Kidney (tissue), 14 donors: Measurements from ENCODE around the gene FBXO42. TPM values are rescaled to one million over a fixed set of nuclear protein-coding genes. Genes with fewer than 3 reads are reported as not detected.

Experiments used
- DNase-seq, 5 donors: peaks; one replicate each; pipeline ENCODE4 v3.0.0-alpha.2; 2013 to 2020
- FAIRE-seq: peaks from 2 replicates; lab custom pipeline; 2012; peaks lifted over from hg19 to GRCh38; lab: Jason Lieb, UNC
- H3K27ac ChIP-seq, 2 donors: one replicate each; pipeline ENCODE4 v1.7.0; 2013; ENCODE audit warnings: low read depth in 2 of 2, low read length in 2 of 2, inconsistent platforms in 1 of 2
- H3K27me3 ChIP-seq: one replicate; pipeline ENCODE4 v1.7.1; 2013; ENCODE audit warnings: low read length, inconsistent platforms; ENCODE audit not compliant: control insufficient read depth, insufficient read depth
- H3K36me3 ChIP-seq, 3 donors: one replicate each; pipeline versions ENCODE4 v1.7.0 to v1.7.1; 2013; ENCODE audit warnings: low read length in 3 of 3, control low read depth in 1 of 3, inconsistent platforms in 1 of 3; ENCODE audit not compliant: insufficient read depth in 3 of 3, control insufficient read depth in 2 of 3
- H3K4me1 ChIP-seq, 3 donors: one replicate each; pipeline versions ENCODE4 v1.7.0 to v1.7.1; 2013; ENCODE audit warnings: low read length in 3 of 3, inconsistent platforms in 1 of 3, low read depth in 1 of 3; ENCODE audit not compliant: control insufficient read depth in 2 of 3, insufficient read depth in 2 of 3
- H3K4me3 ChIP-seq, 3 donors: one replicate each; pipeline versions ENCODE4 v1.7.0 to v1.8.1; 2013; ENCODE audit warnings: low read length in 3 of 3, control low read depth in 1 of 3, inconsistent platforms in 1 of 3
- H3K9ac ChIP-seq, 3 donors: one replicate each; pipeline versions ENCODE4 v1.7.0 to v1.7.1; 2013; ENCODE audit warnings: low read length in 3 of 3, control low read depth in 1 of 3, inconsistent platforms in 1 of 3
- H3K9me3 ChIP-seq, 3 donors: one replicate each; pipeline versions ENCODE4 v1.7.0 to v1.7.1; 2013; ENCODE audit warnings: low read length in 3 of 3, control low read depth in 1 of 3, inconsistent platforms in 1 of 3; ENCODE audit not compliant: control insufficient read depth in 2 of 3, insufficient read depth in 1 of 3
- intact Hi-C: fragments of 100-400 bp; cut with DNase I; formaldehyde crosslinking; loops from one replicate; pipeline ENCODE4 v1.11.1; 2022
- polyA plus RNA-seq: library from polyadenylated mRNA; stranded (reverse); fragments of 350-450 nt; fragmentation: Illumina TruSeq; extraction: RNeasy Lipid Tissue Mini Kit (QIAGEN cat#74804); gene quantifications from one replicate; pipeline ENCODE4 v1.2.3, GENCODE V29; 2014; ENCODE audit warnings: low read depth, low replicate concordance; ENCODE audit not compliant: insufficient read depth
- total RNA-seq: library from RNA; stranded (reverse); fragmentation: NEBNext Ultra II Directional; extraction: Animal tissue kit (Norgen Biotek cat#: 25700); gene quantifications from one replicate; pipeline ENCODE4 v1.2.1, GENCODE V29; 2021
- TF ChIP-seq, protein P1 (sequence below): IDR thresholded peaks from 3 replicates; pipeline ENCODE4 v1.5.1; 2012; ENCODE audit warnings: mild to moderate bottlenecking, moderate library complexity, borderline replicate concordance; ENCODE audit not compliant: insufficient read depth; ENCODE audit errors: extremely low read depth
- donor health status: control.
- donor health status: control.
- donor health status: control.
- donor health status: control.
- donor health status: control.
- donor health status: DM: yes; HTN: yes; CAD: no.
- donor health status: Normal renal cell carcinoma (clear cell type).

FBXO42 gene
- total and polyA plus RNA-seq, 2 donors from 2014 or later: 14.1 to 22.1 TPM

DNA sequence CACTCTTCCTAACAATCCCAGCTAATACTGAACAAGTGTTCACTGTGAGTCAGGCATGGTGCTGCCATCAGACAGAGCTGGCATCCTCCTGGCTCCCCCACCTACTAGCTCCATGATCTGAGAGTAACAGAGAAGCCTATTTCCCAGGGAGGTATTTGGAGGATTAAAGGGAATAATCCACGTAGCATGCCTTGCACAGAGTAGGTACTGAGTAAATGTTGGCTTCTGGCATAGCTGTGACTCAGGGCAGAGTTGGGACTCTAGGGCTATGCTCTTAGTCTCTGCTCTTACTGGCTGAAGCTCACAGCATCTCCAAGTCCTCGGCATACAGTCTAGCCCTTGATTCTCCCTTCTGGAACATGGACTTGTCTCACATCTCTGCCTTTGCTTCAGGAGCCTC lies 148.1 kb downstream of the FBXO42 start:
- no peak overlapping the region for H3K27ac ChIP-seq
- peaks cover 0 to 7% (median 0%) of the 10 kb centered on the region in 3 donors for H3K4me1 ChIP-seq
- DNase-seq (no peak), FAIRE-seq (no peak)
- intact Hi-C loops: no loop called here
- H3K36me3 ChIP-seq: no peaks in the 10 kb centered on the region
- H3K9me3 ChIP-seq: no peaks in the 10 kb centered on the region
- no peak overlapping the region for H3K9ac ChIP-seq
- H3K4me3 ChIP-seq: no peak overlapping the region
- no peaks in the 10 kb centered on the region for H3K27me3 ChIP-seq
- TF ChIP-seq, protein P1, sequence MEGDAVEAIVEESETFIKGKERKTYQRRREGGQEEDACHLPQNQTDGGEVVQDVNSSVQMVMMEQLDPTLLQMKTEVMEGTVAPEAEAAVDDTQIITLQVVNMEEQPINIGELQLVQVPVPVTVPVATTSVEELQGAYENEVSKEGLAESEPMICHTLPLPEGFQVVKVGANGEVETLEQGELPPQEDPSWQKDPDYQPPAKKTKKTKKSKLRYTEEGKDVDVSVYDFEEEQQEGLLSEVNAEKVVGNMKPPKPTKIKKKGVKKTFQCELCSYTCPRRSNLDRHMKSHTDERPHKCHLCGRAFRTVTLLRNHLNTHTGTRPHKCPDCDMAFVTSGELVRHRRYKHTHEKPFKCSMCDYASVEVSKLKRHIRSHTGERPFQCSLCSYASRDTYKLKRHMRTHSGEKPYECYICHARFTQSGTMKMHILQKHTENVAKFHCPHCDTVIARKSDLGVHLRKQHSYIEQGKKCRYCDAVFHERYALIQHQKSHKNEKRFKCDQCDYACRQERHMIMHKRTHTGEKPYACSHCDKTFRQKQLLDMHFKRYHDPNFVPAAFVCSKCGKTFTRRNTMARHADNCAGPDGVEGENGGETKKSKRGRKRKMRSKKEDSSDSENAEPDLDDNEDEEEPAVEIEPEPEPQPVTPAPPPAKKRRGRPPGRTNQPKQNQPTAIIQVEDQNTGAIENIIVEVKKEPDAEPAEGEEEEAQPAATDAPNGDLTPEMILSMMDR: no peak

DNA sequence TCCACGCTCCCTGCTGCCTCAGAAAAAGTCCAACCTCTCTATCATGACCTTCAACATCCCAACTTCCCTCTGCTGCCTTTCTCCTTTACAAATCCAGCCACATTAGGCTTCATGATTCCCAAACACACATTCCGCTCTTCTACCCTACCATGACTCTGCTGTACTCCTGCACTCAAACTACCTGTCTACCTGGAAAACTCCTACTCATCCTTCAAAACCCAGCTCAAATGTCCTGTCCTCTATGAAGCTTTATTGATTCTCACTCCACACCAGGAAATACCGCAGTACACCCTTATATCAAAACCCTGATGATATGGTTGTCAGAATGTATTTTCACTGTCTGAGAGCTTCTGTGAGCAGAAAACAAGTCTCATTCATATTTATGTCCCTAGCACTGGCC lies 148.7 kb downstream of the FBXO42 start:
- DNase-seq: no peak
- intact Hi-C loops: no loop called here
- Histone ChIP-seq H3K9me3 (no peaks in the 10 kb centered on the region), H3K4me1 (peaks cover 0 to 7% (median 0%) of the 10 kb centered on the region in 3 donors), H3K36me3 (no peaks in the 10 kb centered on the region), H3K9ac (no peak overlapping the region), H3K4me3 (no peak overlapping the region), H3K27me3 (no peaks in the 10 kb centered on the region), H3K27ac (no peak overlapping the region)
- TF ChIP-seq, protein P1: no peak
- no peak for FAIRE-seq

DNA sequence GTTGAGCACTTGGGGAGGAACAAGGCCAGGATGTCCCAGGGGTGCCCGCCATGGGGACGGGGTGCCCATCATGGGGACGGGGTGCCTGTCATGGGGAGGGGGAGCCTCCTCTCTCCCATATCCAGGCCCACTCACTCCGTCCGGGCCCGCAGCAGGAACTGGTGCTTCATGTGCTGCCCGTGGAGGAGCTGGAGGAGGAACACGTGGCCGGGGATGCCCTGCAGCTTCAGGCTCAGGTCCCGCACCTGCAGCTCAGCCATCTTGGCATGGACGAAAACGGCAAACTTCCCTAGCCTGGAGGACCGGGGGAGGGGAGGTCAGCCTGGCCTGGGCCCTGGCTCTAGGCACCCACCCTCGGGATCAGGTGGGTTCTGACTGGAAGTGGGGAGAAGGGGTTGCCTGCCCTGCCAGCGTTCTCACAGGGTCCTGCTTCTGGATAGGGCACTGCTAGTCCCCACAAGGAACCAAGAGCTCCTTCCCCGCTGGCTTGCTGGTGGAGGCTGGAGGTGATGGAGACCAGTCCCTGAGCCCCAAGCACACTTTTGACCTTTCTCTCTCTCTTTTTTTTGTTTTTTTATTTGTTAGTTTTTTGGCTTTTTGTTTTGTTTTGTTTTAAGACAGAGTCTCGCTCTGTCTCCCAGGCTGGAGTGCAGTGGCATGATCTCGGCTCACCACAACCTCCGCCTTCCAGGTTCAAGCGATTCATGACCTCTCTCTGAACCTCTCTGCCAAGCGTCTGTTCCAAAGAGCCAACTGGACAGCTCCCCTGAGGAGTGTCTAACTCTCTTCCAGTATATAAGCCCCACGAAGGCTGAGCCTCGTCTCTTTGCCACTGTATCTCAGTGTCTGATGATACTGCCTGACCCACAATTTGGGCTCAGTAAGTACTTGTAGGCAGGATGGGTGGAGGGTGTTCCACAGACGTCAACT lies 149.7 kb downstream of the FBXO42 start:
- peaks cover 0 to 7% (median 0%) of the 10 kb centered on the region in 3 donors for H3K4me1 ChIP-seq
- H3K9me3 ChIP-seq: no peaks in the 10 kb centered on the region
- H3K27me3 ChIP-seq: no peaks in the 10 kb centered on the region
- DNase-seq: peak in 1 of 5 donors; percentile 72
- H3K4me3 ChIP-seq: no peak overlapping the region
- intact Hi-C loops: no loop called here
- H3K36me3 ChIP-seq: no peaks in the 10 kb centered on the region
- TF ChIP-seq, protein P1: no peak
- H3K9ac ChIP-seq: no peak overlapping the region
- H3K27ac ChIP-seq: no peak overlapping the region
- no peak for FAIRE-seq
